SK-N-SH treated with all-trans-retinoic acid at 6 μM for 48 hours (cell line): ENCODE measurements around the gene TRAPPC2.

ENCODE experiments used
- ARNTL ChIP-seq: fragments of 450-650 bp; formaldehyde crosslinking; IDR thresholded peaks from 2 replicates; pipeline ENCODE4 v1.5.0; 2020; ENCODE audit warnings: low read depth, mild to moderate bottlenecking, moderate library complexity, borderline replicate concordance
- CREB5 ChIP-seq: fragments of 250-450 bp; sonication (Bioruptor Pico); IDR thresholded peaks from 2 replicates; pipeline ENCODE4 v1.5.1; 2020; ENCODE audit warnings: low read depth, mild to moderate bottlenecking, moderate library complexity
- CSDC2 ChIP-seq: fragments of 250-450 bp; sonication (Bioruptor Pico); IDR thresholded peaks from 2 replicates; pipeline ENCODE4 v1.5.0; 2020; ENCODE audit warnings: mild to moderate bottlenecking, moderate library complexity
- OSR1 ChIP-seq: fragments of 250-450 bp; sonication (Bioruptor Pico); IDR thresholded peaks from 2 replicates; pipeline ENCODE4 v1.8.0; 2022; ENCODE audit warnings: moderate library complexity, mild to moderate bottlenecking, inconsistent platforms
- PATZ1 ChIP-seq: fragments of 250-450 bp; sonication (Bioruptor Pico); IDR thresholded peaks from 2 replicates; pipeline ENCODE4 v1.8.0; 2020; ENCODE audit warnings: mild to moderate bottlenecking, moderate library complexity, borderline replicate concordance
- PPARA ChIP-seq: fragments of 250-450 bp; sonication (Bioruptor Pico); IDR thresholded peaks from 2 replicates; pipeline ENCODE4 v1.5.0; 2020; ENCODE audit warnings: mild to moderate bottlenecking, borderline replicate concordance
- RARB ChIP-seq: fragments of 250-450 bp; sonication (Bioruptor Pico); IDR thresholded peaks from 2 replicates; pipeline ENCODE4 v1.8.0; 2021; ENCODE audit warnings: mild to moderate bottlenecking, moderate library complexity
- TCF4 ChIP-seq: fragments of 250-450 bp; sonication (Bioruptor Pico); IDR thresholded peaks from 2 replicates; pipeline ENCODE4 v1.8.0; 2021; ENCODE audit warnings: mild to moderate bottlenecking, moderate library complexity, borderline replicate concordance
- TOX ChIP-seq: fragments of 250-450 bp; sonication (Bioruptor Pico); IDR thresholded peaks from 2 replicates; pipeline ENCODE4 v1.8.0; 2021; ENCODE audit warnings: mild to moderate bottlenecking, moderate library complexity, borderline replicate concordance
- TSHZ2 ChIP-seq: fragments of 250-450 bp; sonication (Bioruptor Pico); IDR thresholded peaks from 2 replicates; pipeline ENCODE4 v1.5.0; 2020; ENCODE audit warnings: mild to moderate bottlenecking, moderate library complexity
- ZFP3 ChIP-seq: fragments of 250-450 bp; sonication (Bioruptor Pico); IDR thresholded peaks from 2 replicates; pipeline ENCODE4 v1.5.0; 2020; ENCODE audit warnings: mild to moderate bottlenecking, moderate library complexity
- ZFP30 ChIP-seq: fragments of 450-650 bp; formaldehyde crosslinking; IDR thresholded peaks from 2 replicates; pipeline ENCODE4 v1.5.0; 2022; ENCODE audit warnings: mild to moderate bottlenecking, moderate library complexity
- ZNF565 ChIP-seq: fragments of 450-650 bp; formaldehyde crosslinking; conservative IDR thresholded peaks from 2 replicates; pipeline ENCODE4 v1.5.0; 2020; ENCODE audit warnings: low read depth, mild to moderate bottlenecking, moderate library complexity
- ZNF70 ChIP-seq: fragments of 450-650 bp; formaldehyde crosslinking; IDR thresholded peaks from 2 replicates; pipeline ENCODE4 v1.5.0; 2020; ENCODE audit warnings: mild to moderate bottlenecking, moderate library complexity

GRCh38 chrX:13691841-13692371 lies 42.5 kb downstream of the TRAPPC2 start:
- TF ChIP-seq ZNF565 (CRISPR knock-in tag) (no peak), PATZ1 (CRISPR knock-in tag) (no peak), CREB5 (no peak), OSR1 (CRISPR knock-in tag) (no peak), RARB (CRISPR knock-in tag) (no peak), TCF4 (CRISPR knock-in tag) (no peak), TOX (CRISPR knock-in tag) (no peak), TSHZ2 (no peak), ZFP30 (no peak), ZNF70 (CRISPR knock-in tag) (no peak), CSDC2 (CRISPR knock-in tag) (no peak), ARNTL (CRISPR knock-in tag) (no peak), ZFP3 (CRISPR knock-in tag) (no peak), PPARA (CRISPR knock-in tag) (no peak)
